ENCODE data around the gene DBP.

DBP gene

DNA sequence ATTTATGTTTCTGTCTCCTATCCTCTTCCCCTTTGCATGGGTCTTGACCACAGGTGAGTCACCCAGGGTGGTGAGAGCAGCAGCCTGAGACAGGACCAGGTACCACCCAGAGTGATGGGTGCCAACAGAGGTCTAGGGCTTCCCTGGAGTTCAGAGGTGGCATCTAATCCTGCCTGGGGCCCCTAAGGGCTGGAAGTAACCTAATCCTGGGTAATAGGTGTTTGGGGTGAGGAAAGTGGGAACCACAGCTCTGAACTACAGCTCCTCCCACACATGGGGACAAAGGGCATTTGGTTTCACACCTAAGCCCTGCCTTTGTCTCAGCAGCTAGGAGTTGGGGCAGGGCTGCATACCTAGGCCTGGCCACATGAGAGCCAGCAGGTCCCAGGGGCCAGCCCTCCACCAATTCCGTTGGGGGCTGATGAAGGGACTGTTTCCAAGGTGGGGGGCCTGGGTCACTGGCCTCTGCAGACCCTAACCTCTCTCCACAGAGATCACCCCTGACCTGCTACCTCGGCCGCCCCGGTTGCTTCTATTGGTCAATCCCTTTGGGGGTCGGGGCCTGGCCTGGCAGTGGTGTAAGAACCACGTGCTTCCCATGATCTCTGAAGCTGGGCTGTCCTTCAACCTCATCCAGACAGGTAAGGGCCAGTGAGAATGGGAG lies 9.8 kb downstream of the DBP start:
- DNase-seq (ENCODE audit: low spot score): no peak

DNA sequence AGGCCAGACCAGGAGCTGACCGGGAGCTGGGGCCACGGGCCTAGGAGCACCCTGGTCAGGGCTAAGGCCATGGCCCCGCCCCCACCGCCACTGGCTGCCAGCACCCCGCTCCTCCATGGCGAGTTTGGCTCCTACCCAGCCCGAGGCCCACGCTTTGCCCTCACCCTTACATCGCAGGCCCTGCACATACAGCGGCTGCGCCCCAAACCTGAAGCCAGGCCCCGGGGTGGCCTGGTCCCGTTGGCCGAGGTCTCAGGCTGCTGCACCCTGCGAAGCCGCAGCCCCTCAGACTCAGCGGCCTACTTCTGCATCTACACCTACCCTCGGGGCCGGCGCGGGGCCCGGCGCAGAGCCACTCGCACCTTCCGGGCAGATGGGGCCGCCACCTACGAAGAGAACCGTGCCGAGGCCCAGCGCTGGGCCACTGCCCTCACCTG lies 11.3 kb downstream of the DBP start:
- no peak for DNase-seq (ENCODE audit: low spot score)

DNA sequence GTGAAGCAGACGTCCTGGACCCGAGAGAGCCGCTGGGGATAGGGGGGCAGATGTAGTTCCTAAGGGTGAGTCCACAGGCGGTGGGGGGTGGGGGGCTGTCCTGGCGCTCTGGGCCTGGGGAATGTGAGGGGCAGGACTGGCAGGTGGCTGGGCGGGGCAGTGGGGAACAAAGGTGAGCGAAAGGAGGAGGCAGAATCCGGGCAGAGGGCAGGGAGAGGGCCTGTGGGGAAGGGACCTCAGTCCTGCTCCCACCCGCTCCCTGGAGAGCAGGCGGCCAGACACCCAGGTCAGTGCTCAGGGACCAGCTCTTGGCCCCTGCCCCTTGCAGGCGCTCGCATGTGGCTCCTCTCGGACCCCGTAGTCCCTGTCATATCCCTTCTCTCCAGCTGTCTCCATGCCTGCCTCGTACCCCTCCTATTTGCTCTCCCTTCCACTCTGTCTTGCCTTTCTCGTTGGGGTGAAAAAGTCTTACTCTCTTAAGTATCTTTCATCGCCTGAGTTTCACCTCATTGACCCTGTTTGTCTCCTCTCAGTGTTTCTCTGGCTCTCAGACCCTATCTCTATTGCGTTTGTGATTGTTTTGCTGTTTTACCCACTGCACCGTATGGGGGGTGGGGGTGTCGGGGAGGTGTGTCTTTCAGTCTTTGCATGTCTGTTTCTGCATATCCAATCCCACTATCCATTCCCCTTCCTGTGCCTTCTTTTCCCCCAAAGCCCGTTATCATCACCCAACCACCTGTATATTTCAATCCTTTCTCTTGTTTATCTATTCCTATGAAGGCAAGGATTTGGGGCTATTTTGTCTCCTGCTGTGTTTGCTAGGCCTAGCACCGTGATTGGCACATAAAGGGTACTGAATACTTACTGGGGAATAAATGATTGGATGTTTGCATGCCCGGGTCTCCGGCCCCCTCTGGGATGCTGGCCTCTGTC lies 12.1 kb downstream of the DBP start:
- DNase-seq (ENCODE audit: low spot score): no peak

DNA sequence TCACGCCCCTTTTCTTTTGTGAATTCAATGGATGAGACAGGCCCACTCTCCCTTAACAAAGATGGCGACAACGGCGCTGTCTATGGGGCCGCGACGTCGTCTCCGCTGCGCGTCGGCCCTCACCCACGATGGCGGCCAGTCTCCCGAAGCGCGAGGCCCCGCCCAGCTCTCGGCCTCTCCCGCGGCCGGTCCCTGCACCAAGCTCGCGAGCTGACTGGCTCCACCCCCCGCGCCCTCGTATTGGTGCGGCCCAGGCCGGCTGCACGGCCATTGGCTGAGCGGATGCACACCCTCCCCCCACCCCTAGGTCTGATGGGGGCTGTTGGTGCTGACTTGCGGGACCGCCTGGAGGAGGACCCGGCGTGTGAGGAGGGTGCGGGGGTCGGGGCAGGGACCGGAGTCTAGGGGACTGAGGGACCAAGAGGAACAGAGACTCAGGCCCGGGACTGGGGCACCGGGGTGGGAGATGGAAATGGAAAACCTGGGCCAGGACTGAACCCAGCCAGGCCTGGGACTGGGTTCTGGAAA lies 13.0 kb downstream of the DBP start:
- peak; percentile 96 for DNase-seq (ENCODE audit: low spot score)

DNA sequence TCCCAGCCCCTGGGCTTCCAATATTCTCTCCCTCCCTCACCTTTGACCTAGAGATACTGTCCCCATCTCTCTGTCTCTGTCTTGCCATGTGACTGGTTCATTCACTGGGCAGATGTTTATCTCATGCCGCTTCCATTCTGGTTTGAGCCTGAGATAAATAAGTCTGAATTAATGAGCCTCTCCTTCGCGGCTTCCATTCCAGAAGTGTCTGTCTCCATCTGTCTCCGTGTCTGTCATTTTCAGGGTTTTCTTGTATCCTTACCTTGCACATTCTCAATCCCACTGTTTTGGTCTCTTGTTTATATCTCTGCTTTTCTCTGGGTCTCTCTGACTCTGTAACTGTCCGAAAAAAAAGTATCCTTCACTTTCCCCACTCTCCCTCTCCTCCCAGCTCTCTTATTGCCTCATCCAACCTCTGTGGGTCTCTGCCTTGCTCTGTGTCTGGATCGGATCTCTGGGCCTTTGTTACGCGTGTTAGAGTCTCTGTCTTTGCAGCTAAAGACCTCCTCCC lies 13.6 kb downstream of the DBP start:
- DNase-seq (ENCODE audit: low spot score): no peak

DNA sequence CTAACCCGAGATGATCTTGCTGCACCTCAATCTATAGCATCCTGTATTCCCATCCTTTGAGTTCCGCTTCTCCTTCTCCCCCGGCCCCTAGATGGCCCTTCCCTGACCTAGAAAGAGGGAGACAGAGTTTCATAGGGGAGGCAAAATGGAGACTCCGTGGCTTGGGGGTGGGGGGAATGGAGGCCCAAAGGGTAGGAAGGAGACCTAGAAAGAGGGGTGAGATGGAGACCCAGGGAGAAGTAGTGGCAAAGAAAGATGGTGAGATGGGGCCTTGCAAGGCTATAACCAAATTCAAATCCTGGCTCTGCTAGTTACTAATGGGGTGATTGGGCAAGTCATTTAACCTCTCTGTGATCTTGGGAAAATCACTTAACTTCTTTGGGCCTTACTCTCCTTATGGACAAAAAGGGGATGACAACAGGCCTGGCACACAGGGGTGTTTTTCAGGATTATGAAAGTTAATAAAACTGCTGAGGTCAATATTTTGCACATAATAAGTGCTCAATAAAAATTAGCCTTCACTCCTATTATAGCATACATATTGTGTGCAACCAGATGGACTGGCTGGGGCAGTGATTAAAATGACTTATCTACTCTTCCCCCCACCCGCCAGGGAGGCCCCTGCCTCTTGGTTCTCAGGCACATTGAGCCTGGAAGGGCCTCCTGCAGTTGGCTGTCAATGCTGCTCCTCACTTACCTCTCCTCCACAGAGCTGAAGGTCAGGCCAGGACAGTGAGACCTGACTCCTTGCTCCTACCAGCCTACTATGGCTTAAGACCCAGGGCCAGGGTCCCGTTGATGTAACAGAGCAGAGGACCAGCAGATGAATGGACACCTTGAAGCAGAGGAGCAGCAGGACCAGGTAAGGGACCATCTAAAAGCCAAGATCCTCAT lies 17.2 kb downstream of the DBP start:
- no peak for DNase-seq (ENCODE audit: low spot score)

DNA sequence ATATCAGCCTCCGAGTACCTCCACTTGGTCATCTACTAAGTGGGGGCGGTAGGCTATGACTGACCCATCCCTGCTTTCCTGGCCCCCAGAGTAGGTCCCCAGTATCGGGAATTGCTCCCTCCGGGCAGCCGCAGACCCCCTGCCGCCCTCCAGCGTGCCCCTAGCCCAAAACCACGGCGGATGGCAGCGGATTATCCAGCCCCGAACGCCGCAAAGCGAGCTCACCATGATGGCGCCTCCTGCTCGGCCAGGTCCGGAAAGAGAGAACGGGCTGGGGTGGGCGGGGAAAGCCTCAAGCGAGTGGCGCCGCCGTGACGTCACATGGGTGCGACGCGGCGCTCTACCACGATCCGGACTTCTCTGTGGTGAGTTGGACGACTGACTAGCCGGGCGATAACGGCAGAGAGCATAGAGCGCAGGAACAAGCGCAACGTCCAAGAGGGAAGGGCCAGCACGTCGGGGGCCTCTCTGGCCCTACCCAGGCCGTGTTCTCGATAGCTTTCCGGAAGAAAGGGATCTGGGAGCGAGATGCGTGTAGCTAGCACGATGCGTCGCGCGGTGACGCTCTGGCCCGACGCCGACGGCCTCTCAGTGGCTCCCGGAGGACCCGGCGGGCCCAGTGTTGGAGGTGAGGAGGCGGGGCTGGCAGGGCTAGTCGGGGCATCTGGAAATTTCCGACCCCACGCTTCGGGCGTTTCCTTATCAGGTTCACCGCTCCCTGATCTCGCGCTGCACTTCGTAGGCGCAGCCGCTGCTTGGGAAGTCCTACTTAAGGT lies 18.1 kb downstream of the DBP start, which contains the start of the genes RPL18 and SPHK2:
Gene RPL18 (minus strand): TSS at position 263 of the 776 bp plus-strand sequence. CDS start 35 bp downstream, at position 228.
Gene SPHK2 (plus strand): TSS at position 591 of the 776 bp plus-strand sequence. CDS start 1,009 bp downstream, outside the sequence.
- peak; percentile 98 for DNase-seq (ENCODE audit: low spot score)

DNA sequence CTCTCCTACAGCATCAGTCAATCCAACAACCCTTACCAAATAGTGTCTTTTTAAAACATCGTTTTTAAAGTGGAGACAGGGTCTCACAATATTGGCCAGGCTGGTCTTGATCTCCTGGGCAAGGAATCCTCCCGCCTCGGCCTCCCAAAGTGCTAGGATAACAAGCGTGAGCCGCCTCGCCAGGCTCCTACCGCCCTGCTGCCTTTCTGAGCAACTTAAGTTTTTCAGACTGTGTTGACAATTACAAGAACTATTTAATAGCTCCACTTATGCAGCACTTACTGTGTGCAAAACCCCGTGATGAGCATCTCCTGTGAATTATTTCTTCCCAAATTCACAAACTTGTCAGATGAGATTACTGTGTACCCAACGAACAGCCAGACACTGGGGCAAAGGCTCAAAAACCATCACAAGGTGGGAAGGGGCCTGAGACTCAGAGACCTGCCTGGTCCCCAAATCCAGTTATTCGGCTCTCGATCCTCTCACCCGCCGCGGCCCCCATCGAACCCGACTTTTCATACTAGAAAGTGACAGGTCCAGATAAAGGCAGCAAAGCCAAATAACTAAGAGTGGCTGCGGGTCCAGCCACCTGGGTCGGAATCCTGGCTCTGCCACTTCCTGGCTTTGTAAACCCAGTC lies 18.8 kb downstream of the DBP start:
- DNase-seq (ENCODE audit: low spot score): no peak

DNA sequence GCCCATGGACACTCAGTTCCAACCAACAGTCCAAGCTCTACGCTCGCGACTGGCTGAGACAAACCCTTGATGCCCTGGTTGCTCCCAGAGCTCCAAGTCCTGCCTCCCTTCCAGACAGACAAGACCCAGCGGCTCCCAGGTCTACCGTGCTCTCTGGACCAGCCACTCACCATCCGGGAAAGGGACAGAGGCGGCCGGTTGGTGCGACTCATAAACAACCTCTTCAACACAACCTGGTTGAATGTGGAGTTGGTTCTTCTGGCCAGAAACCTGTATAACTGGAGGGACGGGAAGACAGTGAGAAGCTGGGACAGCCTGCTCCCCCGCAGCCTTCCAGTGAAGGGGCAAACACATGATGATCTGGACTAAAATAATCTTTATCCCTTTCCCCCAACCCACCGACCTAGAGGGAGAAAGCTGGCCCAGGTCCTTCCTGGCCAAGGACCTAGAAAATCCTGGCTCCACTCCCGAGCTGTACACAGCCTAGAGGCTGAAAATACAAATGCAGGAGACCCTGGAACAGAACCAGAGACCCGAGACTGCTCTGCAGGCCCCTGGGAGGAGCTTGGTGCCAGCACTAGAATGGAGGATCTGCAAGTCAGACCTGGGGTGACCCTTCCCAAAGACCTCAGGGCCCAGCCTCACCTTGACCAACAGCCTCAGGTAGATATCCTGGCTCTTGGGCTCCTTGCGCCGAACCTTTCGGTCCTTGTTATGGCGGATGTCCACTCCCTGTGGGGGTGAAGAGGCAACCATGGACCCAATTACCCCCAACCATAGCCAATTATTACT lies 19.8 kb downstream of the DBP start:
- DNase-seq (ENCODE audit: low spot score): no peak

DNA sequence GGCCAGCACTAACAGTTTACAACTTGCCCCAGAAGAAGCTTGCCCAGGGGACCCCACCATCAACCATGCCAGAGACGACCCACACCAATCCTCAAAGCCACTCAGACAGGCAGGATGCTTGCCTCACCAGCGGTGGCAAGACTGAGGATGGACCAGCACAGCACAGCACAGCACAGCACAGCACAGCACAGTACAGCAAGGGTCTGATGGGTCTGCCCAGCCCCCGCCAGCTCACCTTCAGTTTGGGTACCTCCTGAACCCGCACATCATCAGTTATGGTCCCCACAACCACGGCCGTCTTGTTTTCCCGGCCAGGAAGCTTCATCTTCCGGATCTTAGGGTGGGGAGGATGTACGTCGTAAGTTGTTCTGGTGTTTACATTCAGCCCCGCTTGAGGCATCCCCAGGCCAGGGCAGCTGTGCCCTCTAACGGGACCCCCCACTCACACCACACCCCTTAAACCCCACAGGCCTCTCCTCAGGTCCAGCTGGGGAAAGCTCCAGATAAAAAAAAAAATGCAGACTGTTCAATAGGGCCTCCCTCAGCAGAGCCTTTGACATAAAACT lies 20.6 kb downstream of the DBP start:
- DNase-seq (ENCODE audit: low spot score): no peak

DNA sequence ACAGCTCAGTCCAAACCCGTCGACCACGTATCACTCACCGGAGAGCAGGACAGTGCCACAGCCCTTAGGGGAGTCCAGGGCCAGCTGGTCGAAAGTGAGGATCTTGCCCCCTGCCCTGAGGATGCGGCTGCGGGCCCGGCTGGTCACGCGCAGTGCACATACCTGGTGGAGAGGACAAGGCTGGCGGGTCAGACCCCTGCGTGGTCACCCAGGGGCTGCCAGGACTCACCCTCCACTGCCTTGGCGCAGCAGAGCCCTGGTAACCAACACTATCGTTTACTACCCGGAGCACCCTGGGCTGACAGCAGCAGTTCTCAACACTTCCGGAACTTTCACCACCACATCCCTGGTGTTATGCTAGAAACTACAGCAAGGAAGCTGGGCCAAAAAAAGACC lies 21.1 kb downstream of the DBP start:
- DNase-seq (ENCODE audit: low spot score): no peak

DNA sequence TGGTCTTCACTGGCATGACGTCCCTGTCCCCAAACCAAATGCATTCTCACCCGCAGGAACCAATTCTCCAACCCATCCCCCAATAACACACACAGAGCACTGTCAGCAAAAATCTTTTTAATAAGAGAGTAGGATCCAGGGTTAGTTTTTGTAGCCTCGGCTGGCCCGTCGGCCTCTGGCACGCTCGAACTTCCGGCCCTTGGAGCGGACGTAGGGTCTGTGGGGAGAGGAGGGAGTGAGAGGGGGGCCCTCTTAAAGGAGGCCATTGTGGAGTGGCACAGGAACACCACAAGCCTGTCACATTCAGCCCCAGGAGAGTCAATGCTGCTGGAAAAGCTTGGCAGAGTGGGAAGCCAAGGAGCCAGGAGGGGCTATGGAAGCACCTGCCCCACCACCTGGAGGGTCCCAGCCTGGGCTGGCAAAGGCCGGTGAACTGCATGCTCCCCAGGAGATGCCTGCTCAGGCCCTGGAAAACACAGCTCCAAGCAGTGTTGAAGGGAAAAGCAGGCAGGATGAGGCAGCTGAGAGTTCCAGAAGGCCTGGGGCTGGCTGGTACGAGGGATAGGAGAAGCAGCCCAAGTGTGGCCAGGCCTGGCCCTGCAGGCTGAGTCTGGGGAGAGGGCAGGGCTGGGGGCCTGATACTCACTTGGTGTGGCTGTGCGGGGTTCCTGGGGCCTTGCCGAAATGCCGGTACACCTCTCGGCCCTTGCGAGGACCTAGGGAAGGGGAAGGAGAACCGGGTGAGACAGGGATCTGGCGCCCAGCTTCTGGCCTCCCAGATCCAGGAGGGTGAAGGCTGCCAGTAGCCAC lies 21.7 kb downstream of the DBP start:
- no peak for DNase-seq (ENCODE audit: low spot score)

DNA sequence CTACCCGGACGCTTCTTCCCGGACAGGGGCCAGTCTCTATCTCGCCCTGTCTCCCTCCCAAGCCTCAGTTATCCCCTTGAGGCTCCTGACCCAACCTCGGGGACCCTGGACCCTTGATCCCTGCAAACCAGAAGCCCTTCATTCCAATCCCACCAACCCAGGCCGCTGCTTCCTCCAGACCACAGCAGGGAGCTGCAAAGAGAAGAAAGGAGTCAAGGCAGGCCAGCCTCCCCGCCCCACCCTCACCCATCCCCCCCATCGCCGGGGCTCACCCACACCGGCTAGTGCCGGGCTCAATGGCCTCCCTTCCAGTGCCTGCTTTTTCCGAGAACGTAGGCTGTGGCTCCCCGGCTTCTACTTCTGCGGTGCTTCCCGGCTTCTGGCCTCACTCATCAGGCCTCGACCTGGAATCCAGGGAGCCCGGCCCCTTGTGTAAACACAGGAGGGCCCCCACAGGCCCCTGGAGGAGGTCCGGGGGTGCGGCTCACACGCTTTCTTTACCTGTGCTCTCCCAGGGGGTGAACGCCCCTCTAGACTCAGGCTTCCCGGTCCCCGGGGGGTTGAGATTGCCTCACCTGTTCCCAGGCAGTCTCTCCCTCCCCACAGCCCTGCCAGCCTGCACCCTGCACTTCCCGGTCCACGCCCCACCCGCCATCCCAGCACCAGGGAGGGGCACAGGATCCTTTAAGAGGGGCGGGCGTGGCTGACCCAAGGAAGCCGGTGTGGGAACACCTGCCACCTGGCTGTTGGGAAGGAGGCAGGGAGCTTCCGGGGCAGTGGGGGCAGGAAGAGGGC lies 22.5 kb downstream of the DBP start, which contains the start of gene FAM83E:
Gene FAM83E (minus strand): TSS at position 641 of the 795 bp plus-strand sequence. CDS start 1,704 bp downstream, outside the sequence.
- DNase-seq (ENCODE audit: low spot score): no peak

DNA sequence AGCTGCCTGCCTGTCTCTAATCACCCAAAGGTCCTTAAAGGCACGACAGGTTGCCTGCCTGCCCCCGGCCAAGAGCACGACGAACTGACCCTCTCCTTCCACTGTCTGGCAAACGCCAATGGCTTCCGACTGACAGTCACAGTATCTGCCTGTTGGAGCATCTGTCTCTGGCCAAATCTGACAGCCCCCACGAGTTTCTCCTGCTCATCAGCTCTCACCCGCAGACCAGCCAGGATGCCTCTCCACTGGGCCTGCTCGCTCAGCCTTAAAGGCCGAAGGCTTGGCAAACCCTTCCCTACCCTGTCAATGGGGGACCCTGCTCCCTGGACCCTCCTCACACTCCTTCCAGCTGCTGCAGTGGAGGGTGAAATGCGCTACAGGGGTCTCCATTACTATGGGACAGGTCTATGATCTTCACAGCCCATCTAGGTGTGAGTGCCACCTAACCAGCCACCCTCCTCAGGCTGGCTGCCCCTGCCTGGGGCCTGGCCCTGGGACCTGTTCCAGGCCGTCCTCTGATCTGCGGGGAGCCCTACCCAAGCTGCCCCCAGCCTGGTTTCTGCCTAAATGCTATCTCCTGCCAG lies 23.2 kb downstream of the DBP start:
- DNase-seq (ENCODE audit: low spot score): no peak

DNA sequence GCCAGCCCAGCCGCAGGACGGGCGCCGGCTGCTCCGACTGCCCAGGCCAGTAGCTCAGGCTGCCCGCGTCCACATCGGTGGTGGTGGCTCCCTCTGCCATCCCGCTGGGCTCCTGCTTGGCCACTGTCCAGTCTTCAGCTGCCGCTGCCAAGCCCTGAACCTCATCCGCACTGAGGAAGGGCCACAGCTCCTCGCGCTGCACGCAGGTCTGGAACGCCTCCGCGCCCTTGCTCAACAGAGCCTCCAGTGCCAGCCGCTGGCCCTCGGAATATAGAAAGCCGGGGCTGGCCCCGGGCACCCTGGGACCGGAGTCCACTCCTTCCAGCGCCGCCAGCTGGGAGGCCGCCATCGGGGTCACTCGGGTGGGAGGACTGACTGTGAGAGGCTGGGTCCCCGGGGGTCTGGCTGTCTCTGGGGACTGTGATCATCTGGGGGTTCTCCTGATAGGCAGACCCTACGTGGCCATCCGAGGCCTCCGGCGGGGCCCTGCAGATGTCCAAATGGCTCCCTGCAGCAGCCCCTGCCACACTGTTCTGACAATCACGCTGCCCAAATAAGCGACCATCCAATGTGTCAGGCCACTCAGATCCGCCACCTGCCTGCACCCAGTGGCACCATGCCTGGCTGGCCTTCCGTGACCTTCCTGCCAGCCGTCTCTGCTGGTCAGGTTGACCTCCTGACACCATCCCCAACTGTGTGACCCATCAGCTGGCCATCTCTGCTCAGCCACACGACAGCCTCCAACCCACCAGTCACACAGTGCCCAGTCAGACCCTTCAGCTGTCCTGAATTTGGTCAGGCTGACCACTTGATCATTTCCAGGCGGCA lies 23.9 kb downstream of the DBP start:
- DNase-seq (ENCODE audit: low spot score): no peak

DNA sequence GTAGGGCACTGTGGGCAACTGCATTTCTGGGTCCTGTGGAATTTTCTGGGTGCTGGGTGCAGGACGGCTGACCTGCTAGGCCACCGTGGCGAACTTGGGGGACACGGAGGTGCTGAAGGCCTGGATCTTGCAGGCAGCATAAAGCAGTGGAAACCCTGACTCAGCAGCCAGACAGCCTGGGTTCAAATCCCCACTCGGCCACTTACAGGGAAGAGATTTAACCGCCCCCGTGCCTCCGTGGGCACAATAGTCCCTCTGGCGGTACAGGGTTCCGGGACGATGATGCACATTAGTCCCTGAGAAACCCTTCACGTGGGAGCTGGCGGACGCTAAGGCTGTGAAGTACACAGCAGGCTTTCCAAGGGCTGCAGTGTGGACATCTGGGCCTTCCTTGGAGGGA lies 25.3 kb downstream of the DBP start:
- DNase-seq (ENCODE audit: low spot score): no peak

All from AG20443 (cell line).